ENCODE results near the gene C2orf81. TPM values are rescaled to one million over a fixed set of nuclear protein-coding genes. Genes with fewer than 3 reads are reported as not detected.

The C2orf81 gene
- total and polyA plus RNA-seq, 10 of the 15 experiments (the other 5 are each of a cell fraction or from before 2014, with no cell fraction given) = 0.10 to 9.8 (median 2.7) TPM

- TF ChIP-seq E4F1 (IDR thresholded peaks at IDR 0.05; ENCODE audit: borderline replicate concordance, partially characterized antibody) (no peak), PKNOX1 (IDR thresholded peaks at IDR 0.05) (no peak), STAT3 (IDR thresholded peaks at IDR 0.05; ENCODE audit: low read depth, low read length) (no peak), CHD2 (IDR thresholded peaks at IDR 0.05; ENCODE audit: borderline replicate concordance, low read depth, low read length) (no peak), NFXL1 (IDR thresholded peaks at IDR 0.05; ENCODE audit: borderline replicate concordance) (no peak), ESRRA (IDR thresholded peaks at IDR 0.05; ENCODE audit: low read length) (no peak), RAD51 (IDR thresholded peaks at IDR 0.05) (no peak)
Observed at GRCh38 chr2:74424139-74424992, 2.9 kb upstream of the C2orf81 start (continued).
